ENCODE data around the gene ATG10. TPM values are rescaled to one million over a fixed set of nuclear protein-coding genes. Genes with fewer than 3 reads are reported as not detected.

The ATG10 gene
- total RNA-seq, 1 donor from 2014 or later, result 10.6 TPM

DNA sequence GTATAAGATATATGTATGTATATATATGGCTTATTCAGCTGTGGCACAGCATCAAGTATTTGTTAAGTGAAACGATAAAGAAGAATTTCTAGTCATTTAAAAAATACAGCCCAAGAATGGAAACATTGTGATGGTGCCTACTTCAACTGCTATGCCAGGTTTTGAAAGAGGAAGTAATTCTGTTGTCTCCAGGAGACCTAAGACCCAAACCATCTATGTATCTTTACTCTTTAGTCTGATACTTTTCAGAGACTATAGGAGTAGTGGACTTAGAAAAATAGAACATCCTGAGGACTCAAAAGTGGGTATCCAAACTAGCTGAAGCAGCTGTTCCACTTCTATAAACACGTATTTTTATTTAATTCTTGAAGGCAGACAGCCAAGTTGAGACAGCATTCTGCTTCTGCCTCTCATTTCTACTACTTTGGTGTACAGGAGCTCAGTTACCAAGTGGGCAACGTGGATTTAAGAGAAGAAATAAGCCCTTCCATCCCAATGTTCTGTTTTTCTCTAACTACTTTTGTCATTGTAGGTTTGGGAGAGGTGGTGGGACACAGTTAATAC, 195.6 kb downstream of the ATG10 start:
- no peak for DNase-seq

DNA sequence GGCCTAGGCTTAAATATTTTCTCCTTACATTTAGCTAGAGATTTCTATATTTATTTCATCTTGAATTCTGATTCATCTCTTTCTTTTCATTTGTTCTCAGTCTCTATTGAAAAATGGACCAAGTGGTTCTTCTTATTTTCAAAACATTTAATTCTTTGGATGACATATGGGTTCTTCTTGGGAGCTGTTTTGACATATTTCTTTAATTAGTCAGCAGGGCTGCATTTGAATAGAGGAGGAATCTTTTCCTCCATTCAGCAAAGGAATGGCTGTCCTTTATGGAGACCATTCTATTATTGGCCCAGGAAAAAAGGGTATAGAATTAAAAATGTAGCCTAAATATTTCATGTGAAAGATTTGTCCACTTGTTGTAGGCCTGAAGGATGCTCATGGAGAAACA, 196.5 kb downstream of the ATG10 start:
- no peak for DNase-seq

DNA sequence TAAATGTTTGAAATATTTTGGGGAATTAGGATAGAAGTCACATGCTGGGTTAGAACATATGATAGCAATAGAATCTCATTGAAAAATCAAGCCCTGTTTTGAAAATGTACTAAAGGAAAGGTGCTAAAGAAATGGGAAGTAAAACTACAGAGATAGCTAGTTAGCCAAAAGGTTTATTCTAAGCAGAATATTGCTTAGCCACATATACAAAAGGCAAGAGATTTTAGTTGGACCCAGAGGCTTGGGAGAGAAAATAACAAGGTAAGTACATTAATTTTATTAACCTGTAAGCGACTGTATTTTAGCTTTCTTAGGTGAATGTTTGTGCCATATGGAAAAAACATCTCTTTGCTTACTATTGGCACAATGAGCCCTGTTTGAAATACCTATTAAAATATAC, 198.1 kb downstream of the ATG10 start:
- DNase-seq, result no peak

DNA sequence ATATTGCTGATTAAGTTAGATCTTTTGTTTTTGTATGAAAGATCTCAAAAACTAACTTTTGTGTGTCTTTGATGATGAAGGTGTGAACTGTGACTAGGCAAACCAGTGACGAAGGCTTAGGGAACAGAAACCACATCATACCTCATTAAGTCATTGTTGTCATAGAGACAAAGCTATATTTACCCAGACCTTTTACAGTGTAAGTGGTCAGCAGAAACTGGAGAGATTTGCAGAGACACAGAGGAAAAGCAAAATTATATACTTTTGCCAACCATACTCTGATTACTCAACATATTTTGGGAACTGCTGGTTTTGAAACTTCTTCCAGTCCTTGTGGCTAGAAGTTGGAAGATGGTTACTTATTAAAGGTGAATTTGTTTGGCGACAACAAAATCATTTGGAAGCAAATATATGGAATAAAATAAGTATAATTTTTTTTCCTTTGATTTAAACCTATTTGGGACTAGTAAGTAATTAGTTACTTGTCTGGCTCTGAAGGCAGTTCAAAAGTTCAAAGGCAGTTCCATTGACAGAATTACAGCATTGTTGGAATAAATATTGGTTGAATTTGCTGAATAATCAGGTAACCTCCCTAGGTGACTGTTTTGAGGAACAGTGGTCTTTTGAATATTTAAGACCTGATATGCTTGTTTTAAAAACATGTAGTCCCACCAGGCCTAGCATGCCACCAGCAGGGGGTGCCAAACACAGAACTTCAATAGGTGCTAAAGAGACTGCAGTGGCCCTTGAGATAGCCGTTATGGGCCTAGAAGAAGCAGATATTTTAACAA, 202.5 kb downstream of the ATG10 start:
- peak; percentile 79 for DNase-seq

DNA sequence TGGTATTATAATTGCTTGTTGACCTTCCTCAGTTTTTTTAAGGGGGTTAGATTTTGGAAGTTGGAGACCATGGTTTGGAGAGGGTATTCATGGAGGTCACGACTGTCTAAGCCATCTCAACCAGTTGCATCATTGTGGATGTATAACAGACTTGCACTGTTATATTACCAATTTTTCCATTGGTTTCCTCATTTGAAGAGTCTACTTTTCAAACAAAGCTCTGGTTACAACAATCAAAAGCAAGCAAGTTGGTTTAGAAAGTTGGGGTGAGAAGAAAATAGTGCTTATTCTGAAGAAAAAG, 203.0 kb downstream of the ATG10 start:
- DNase-seq, result no peak

DNA sequence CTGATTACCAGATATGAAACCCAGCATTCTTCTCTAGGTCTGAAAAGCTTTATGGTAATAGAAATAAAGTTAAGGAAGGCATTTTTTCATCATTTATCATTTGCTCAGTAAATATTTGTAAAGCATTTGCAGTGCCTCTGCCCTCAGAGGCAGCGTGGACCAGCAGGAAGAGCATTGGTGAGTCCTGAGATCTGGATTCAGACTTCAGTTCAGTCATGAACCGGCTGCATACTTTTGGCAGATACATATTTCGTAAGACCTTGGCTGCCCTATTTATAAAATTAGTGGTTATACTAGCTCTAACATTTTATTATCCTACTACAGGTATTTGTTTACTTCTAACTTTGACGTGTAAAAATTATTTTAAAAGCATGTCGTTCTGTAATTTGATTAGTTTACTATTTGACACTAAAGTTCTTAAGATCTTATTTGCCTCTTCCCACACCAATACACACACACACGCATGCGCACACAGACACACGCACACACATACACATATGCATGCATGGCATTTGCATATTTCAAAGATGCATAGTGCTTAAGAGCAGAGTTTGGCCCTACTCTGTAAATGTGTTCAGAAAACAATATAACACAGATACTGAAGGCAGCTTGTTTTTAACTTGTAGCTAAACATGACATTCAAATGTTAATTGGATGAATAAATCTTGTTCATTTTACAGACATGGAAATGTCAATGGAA, 204.4 kb downstream of the ATG10 start:
- no peak for DNase-seq

DNA sequence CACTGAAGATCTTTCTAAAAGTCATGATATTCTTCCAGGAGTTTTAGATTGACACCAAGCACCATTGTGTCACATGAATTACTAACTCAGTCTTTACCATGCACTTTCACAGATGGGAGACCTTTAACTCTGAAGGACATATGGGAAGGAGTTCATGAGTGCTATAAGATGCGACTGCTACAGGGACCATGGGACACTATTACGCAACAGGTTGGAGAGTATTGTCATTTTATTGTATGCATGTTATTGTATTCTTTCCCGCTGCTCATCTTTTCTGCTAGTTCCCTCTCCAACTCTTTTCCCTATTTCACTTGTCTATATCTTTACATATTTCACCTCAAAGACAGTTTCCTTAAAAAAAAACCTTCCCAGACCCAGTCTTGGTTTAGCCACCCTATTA, 206.6 kb downstream of the ATG10 start:
- DNase-seq, result no peak

DNA sequence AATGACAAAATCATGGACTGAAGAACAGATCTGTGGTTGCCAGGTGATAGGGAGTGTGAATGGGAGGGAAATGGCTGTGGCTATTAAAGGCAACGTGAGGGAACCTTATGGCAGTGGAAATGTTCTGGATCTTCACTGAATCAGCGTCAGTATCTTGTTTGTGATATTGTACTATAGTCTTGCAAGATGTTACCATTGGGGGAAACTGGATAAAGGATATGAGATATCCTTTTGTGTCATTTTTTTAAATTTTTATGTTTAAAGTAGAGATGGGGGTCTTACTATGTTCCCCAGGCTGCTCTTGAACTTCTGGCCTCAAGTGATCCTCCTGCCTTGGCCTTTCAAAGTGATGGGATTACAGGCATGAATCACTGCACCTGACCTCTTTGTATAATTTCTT, 210.8 kb downstream of the ATG10 start:
- no peak for DNase-seq

DNA sequence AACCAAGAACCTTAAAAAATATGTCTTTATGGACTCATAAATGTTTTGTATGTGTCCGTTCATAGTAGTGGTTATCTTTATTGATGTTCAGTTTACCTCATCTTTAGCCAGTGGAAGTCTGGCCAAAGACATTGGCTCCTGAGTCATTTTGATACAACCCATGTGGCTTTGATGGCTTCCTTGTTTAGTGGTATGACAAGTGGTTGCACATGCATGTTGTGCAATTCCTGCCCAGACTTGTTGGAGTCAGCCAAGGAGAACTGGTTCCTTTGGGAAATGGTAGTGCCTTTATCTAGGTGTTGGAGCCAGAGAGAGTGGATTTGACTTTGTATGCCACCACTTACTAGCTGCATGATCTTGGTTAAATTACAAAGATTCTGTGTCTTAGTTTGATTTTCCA, 212.0 kb downstream of the ATG10 start:
- DNase-seq, result no peak

DNA sequence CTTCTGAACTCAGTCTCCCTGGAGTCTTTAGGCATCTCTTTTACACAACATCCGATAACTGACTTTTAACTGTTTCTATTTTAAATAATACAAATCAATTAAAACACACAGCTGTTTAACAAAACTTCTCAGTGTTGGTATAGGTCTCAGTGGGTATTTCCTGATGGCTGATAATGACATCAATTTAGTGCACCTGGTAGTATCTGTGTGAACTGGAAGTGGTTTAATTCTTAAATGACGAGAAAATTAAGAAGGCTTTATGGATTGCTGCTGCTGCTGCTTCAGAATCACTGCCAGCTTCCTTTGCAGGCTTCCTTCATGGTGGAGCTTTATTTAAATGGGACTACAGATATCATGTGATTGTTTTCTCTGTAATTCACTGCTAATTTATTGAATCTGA, 214.0 kb downstream of the ATG10 start:
- peak; percentile 19 for DNase-seq

DNA sequence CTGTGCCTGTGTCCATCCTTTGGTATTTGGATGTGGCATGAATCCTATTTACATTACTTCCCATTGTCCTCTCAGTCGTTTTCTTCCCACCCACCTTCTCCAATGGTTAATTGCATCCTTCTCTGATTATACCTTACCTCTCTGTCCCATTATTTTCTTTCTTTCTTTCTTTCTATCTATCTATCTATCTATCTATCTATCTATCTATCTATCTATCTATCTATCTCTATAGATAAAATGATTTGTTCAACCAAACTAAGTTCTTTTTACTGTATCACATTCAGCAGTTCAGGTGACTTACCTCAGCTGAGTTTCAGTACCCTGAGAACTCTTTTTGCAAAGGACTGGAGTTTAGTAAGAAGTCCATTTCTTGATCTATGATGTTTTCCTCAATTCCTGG, 225.7 kb downstream of the ATG10 start:
- no peak for DNase-seq

DNA sequence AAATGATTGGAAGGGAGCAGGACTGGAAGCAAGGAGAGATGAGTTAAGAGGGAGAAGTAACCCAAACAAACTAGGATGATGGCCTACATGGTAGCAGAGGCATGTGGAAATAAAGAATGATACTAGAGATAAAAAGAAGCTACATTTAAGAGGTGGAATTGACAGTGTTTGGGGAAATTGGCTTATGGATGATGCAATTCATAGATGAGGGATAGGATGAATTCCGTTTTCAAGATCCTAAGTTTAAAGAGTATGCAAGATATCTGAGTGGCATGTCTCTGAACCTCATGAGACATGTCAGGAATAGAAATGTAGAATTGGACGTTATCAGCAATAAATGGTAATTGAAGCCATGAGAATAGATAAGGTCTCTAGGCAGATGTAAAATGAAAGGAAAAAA, 232.7 kb downstream of the ATG10 start:
- DNase-seq, result no peak

DNA sequence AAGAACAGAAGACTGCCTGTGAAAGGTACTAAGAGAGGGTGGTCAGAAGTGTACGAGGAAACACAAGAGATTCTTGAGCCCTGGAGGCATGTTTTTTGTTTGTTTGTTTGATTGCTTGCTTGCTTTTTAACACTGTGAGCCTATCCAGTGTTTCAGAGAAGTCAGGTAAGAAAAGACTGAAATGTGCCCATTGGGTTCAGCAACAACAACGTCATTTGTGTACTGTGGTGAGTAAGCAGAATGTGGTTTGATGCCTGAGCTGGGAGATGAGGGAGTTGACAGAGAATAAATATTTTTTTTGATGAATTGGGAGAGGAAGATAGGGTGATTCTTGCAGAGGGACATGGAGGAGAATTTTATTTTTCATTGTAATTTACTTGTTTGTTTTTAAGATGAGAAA, 233.2 kb downstream of the ATG10 start:
- no peak for DNase-seq

DNA sequence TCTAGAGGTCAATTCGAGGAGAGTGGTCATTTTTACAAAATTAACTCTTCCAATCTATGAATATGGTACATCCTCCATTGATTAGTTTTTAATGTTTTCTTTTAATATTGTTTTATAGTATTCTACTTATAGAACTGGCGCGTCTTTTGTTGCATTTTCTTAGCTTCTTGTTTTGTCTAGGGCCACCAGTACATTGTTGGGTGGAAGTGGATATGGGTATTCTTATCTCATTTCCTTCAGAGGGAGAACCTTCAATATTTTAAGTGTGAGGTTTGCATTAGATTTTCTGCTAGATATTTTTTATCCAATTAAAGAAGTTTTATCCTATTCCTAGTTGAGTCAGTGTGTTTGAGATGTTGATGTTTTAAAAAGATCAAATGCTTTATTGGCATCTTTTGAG, 236.5 kb downstream of the ATG10 start:
- DNase-seq, result no peak

DNA sequence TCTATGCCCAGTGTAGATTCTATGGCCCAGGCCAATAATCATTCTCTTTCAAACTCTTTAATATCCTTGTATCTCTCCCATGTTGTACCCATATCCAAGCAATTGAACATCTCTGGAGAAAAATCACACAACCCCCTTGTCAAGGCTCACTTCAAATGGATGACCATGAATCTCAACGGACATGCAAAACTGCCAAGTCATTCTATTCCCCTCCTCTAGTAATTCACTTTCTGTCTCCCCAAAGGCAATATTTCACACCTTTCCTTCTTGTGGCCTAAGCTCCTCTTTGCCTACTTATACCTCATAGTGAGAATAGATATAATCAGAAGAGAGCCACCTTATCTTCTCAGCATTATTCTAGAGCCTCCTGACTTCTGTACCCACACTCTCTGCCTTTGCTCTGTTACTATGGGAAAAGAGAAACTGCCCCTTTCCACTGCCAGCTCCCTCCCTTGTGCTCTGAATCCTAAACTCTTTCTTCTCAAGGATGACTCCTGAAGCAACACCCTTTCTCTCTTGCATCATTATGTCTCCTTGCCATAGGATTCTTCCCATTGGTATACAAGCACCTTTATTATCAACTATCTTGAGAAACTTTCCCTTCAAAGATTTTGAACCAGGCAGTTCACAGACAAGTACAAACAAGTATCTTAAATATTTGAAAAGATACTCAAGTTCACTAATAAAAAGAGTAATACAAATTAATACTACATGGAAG, 240.2 kb downstream of the ATG10 start:
- DNase-seq, result no peak

DNA sequence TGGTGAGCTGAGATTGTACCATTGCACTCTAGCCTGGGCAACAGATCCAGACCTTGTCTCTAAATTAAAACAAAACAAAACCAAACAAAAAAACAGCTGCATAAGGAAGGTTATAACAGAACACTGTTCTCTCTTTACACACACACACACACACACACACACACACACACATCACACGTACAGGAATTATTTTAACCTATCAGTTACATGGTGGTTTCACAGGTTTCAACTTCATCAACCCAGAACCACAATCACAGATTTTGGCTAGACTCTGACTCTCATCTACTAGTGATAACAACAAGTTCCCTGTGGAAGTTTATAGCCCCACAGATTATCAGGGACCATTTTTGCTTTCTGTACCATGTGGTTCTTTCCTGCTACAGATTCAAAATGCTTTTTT, 246.1 kb downstream of the ATG10 start:
- no peak for DNase-seq

DNA sequence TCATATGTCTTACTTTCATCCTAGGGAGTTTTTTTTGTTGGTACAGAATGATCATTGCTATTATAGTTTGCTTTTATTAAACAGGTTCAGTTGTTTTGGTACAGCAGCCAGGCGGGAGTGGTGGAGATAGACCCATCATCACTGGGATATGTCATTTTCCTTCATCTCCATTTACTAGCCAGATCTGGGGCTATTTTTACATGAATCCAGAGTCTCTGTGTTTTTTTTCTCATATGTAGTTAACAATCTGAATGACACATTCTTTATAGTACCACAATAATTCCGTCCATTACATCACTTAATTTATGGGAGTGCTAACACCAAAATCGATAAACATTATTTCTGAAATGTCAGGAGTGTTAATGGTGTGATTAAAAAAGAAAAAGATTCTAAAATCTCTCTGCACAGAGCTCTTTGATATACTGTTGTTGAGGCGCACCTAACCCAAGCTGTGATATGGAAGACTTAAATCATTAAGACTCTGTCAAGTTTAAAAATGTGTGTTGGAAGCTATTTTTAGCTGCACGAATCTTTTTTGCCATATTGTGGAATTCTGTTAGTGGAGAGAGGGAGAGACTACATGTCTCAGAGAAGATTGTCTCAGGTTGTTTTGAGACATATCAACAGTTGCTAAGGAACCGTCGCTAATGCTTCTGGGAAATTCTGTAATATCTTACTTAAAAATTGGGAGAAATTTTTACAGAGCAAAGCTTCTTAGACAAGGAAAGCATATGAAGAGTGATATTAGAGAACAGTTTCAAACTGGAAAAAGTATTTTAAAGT, 246.7 kb downstream of the ATG10 start:
- no peak for DNase-seq

DNA sequence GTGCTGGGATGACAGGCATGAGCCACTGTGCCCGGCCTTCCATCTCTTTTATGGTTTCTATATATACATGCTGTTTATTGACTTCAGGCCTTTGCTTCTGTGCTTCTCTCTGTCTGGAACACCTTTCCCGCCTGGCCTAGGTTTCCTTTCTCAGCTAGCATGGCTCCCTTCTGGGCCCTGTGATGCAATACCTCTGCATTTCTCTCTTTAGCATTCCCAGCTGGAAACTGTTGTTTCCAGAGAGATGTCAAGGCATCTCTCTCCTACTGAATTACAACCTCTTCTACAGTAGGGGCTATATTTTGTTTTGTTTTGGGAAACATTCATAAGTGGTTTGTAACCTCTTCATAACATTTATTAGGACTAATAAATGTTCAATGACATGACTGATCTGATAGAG, 249.2 kb downstream of the ATG10 start:
- no peak for DNase-seq

DNA sequence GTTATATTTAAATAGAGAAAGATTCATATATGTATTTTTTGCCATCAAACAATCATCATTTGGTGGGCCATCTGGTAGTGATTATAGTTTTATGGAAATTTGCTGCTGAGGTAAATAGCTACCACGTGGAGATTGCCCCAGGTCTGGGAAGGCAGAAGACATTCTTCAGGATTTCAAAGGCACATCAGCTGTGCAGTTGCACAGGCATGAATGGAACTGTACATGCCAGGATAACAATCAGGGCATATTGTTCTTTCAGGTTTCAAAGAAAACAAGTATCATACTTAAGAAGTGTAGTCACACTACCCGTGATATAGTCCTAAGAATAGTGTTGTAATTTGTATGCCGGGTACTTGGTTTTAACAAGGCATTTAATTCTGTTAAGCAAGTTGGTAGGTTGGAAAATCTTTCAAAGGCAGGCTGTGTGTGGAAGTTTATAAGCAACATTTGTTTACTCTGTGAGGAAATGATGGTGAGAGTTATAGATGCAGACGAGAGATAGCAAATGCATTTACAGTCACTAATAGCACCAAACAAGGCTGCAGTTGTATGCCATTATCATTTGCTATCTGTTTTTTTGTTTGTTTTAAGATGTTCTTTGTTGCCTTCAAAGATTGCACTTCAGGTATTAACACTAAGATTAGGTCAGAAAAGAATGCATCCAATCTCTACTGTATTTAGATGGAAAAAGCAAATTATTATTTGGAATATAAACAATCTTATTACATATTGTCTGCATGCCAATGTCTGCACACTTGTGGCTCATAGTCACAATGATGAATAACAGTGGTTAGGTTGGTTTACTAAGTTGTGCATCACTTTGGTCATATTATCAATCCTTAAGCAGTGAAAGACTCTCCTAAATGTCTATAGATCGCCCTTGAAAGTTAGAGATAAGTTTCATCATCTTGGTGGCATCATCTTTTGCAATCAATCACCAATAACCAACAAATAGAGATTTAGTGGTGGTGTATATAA, 251.1 kb downstream of the ATG10 start:
- no peak for DNase-seq

DNA sequence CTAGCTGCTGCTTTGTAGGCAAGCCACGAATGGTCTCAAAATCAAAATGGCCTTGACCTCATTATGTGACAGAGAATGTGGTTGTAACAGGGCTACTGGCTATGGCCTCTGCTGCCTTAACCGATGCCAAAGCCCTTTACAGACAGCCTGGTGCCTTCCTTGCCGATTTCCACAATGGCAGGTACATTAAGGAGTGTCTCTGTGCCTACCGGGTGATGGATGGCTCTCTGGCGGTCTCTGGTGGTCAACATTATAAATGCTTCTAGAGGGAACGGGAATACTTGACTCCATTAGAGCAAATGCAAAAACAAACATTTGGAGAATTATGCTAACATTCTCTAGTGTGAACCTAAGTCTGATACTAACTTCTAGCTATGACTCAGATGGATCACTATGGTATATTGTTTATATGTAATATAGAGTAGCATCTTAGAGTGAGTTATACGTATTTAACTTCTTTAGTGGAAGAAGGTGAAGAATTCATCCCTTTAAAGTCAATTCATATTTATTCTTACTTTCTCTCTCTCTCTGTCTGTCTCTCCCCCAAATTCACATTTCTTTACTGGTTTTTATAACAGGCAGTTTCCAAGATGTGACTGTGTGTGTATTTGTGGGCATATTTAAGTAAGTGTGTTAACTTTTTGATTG, 253.8 kb downstream of the ATG10 start:
- DNase-seq, result peak; percentile 79

DNA sequence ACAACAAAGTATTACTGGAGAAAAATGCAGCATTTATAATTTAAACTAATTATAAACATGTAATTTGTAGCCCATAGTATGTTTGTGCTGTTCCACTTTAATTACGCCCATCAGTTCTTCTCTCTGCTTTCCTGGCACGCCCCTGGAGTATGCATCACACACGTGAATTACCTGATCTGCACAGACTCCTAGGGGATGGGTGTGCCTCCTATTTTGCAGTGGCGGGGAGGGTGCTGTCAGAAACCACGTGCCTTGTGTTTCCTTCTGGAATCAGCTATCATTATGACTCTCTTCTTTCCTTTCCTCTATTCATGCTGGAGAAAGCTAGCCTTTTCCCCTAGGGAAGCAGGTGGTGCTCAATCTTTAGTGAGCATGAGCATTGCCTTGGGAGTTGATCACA, 263.1 kb downstream of the ATG10 start:
- no peak for DNase-seq
